HCT116 (cell line): Measurements from ENCODE around the gene TNFRSF12A. TPM values are rescaled to one million over a fixed set of nuclear protein-coding genes. Genes with fewer than 3 reads are reported as not detected.

Experiments
- ATAC-seq: fragments of 200-7000 bp; cut with Tn5 transposase; 2 replicates; pipeline ENCODE4 v1.9.1; 2020; ENCODE audit warnings: mild to moderate bottlenecking, moderate library complexity
- BruUV-seq: library from RNA; stranded (reverse); fragments of 400-500 nt; replicated peaks from 2 replicates; lab custom pipeline; 2021; lab: Mats Ljungman, UMichigan
- CTCF ChIA-PET: fragments of 300-600 bp; sonication (Branson Sonifier 250); formaldehyde crosslinking; loops from one replicate; lab custom pipeline; 2021; ENCODE audit warnings: antibody characterized with exemption; lab: Charles Lee
- POLR2A ChIA-PET: fragments of 300-600, 350-600 bp; sonication (Branson Sonifier 250); formaldehyde crosslinking; loops from one replicate; lab custom pipeline; 2021; ENCODE audit warnings: antibody characterized with exemption; lab: Charles Lee
- RAD21 ChIA-PET, 2 experiments: fragments of 300-600 bp; sonication (Branson Sonifier 250); formaldehyde crosslinking; loops; one replicate each; lab custom pipeline; 2023; ENCODE audit warnings: low total read pairs in 2 of 2; ENCODE audit not compliant: uncharacterized antibody in 2 of 2, unreplicated experiment in 2 of 2, low non-redundant PET in 1 of 2; lab: Charles Lee
- DNase-seq: peaks from one replicate; pipeline ENCODE4 v3.0.0-alpha.2; 2010; ENCODE audit warnings: low read depth, low spot score
- H2AFZ ChIP-seq: fragments of 200-600 bp; shearing (Covaris generic), sonication (generic); 2 replicates; pipeline ENCODE4 v1.6.1; 2017; ENCODE audit warnings: low read depth, mixed run types, mixed read lengths, antibody characterized with exemption, low read length; ENCODE audit not compliant: poor library complexity, severe bottlenecking
- H3K27ac ChIP-seq: 2 replicates; pipeline ENCODE4 v1.5.1; 2012; ENCODE audit warnings: low read depth, low read length
- H3K27me3 ChIP-seq: fragments of 200-600 bp; sonication (generic); 2 replicates; pipeline ENCODE4 v1.6.1; 2016; ENCODE audit warnings: mixed run types, low read length, mixed read lengths; ENCODE audit not compliant: insufficient read depth
- H3K36me3 ChIP-seq, 2 experiments: fragments of 200-500 bp in 1 of 2; fragments of 200-600 bp in 1 of 2; sonication (Bioruptor generic) in 1 of 2; sonication (generic) in 1 of 2; 2 replicates each; pipeline versions ENCODE4 v1.5.1 to v1.6.1; 2014 to 2016; ENCODE audit warnings: low read length in 2 of 2, inconsistent platforms in 1 of 2, mixed read lengths in 1 of 2, mixed run types in 1 of 2; ENCODE audit not compliant: insufficient read depth in 2 of 2, control insufficient read depth in 1 of 2
- H3K4me1 ChIP-seq, 2 experiments: fragments of 200-600 bp in 1 of 2; sonication (generic) in 1 of 2; 2 replicates each; pipeline versions ENCODE4 v1.5.1 to v1.6.1; 2012 to 2017; ENCODE audit warnings: low read length in 2 of 2, inconsistent platforms in 1 of 2, mild to moderate bottlenecking in 1 of 2, mixed read lengths in 1 of 2, mixed run types in 1 of 2, moderate library complexity in 1 of 2; ENCODE audit not compliant: insufficient read depth in 2 of 2, control insufficient read depth in 1 of 2
- H3K4me2 ChIP-seq: fragments of 200-600 bp; sonication (generic); 2 replicates; pipeline ENCODE4 v1.6.1; 2017; ENCODE audit warnings: mixed run types, low read length, mixed read lengths
- H3K4me3 ChIP-seq, 2 experiments: fragments of 200-600 bp in 1 of 2; sonication (generic) in 1 of 2; replicated peaks in 1 of 2; 2 replicates each; pipeline ENCODE4 v1.5.1; 2011 to 2016; ENCODE audit warnings: low read length in 2 of 2, control low read depth in 1 of 2, low read depth in 1 of 2, mild to moderate bottlenecking in 1 of 2, mixed read lengths in 1 of 2, mixed run types in 1 of 2
- H3K79me2 ChIP-seq: fragments of 200-600 bp; sonication (generic); 2 replicates; pipeline ENCODE4 v1.6.1; 2017; ENCODE audit warnings: mild to moderate bottlenecking, mixed run types, low read length, moderate library complexity, mixed read lengths; ENCODE audit not compliant: insufficient read depth
- H3K9ac ChIP-seq: fragments of 200-600 bp; sonication (generic); 2 replicates; pipeline ENCODE4 v1.6.1; 2016; ENCODE audit warnings: low read length, mixed read lengths
- H3K9me2 ChIP-seq: fragments of 200-600 bp; sonication (generic), shearing (Covaris generic); 2 replicates; pipeline ENCODE4 v1.6.1; 2017; ENCODE audit warnings: mixed run types, mild to moderate bottlenecking, moderate library complexity; ENCODE audit not compliant: insufficient read depth
- H3K9me3 ChIP-seq, 2 experiments: fragments of 200-500 bp in 1 of 2; fragments of 200-600 bp in 1 of 2; sonication (Bioruptor generic) in 1 of 2; sonication (generic) in 1 of 2; 2 replicates each; pipeline ENCODE4 v1.6.1; 2014 to 2017; ENCODE audit warnings: low read length in 2 of 2, mixed read lengths in 2 of 2, inconsistent platforms in 1 of 2, low read depth in 1 of 2, mild to moderate bottlenecking in 1 of 2, mixed run types in 1 of 2, moderate library complexity in 1 of 2; ENCODE audit not compliant: control insufficient read depth in 1 of 2, insufficient read depth in 1 of 2
- H4K20me1 ChIP-seq: fragments of 200-600 bp; sonication (generic), shearing (Covaris generic); 2 replicates; pipeline ENCODE4 v1.6.1; 2017; ENCODE audit warnings: mixed run types, mild to moderate bottlenecking, moderate library complexity; ENCODE audit not compliant: insufficient read depth
- CTCF ChIP-seq, 3 experiments: fragments of 200-600 bp in 1 of 3; sonication (generic) in 1 of 3; IDR thresholded peaks in 2 of 3; conservative IDR thresholded peaks in 1 of 3; 2 replicates each; pipeline ENCODE4 v1.5.1; 2012 to 2017; ENCODE audit warnings: low read depth in 2 of 3, low read length in 2 of 3, antibody characterized with exemption in 1 of 3, borderline replicate concordance in 1 of 3, control low read depth in 1 of 3, mild to moderate bottlenecking in 1 of 3, mixed read lengths in 1 of 3, mixed run types in 1 of 3, moderate library complexity in 1 of 3; ENCODE audit not compliant: insufficient read depth in 1 of 3
- ELF1 ChIP-seq: IDR thresholded peaks from 2 replicates; pipeline ENCODE4 v1.6.1; 2012; ENCODE audit warnings: low read depth, borderline replicate concordance
- MAX ChIP-seq: IDR thresholded peaks from 2 replicates; pipeline ENCODE4 v1.6.1; 2012
- ZNF274 ChIP-seq: fragments of 200-500 bp; sonication (Bioruptor generic); IDR thresholded peaks from 2 replicates; pipeline ENCODE4 v1.6.1; 2014; ENCODE audit warnings: mild to moderate bottlenecking, low read depth, low read length, inconsistent platforms
- intact Hi-C: fragments of 100-400 bp; cut with micrococcal nuclease; formaldehyde crosslinking; loops from 2 replicates; pipeline ENCODE4 v1.10.0; 2022
- total RNA-seq: library from RNA; stranded (reverse); gene quantifications from one replicate; pipeline ENCODE4 v1.2.1, GENCODE V29; 2021; ENCODE audit not compliant: unreplicated experiment
- TF ChIP-seq, protein P1 (sequence below): IDR thresholded peaks from 2 replicates; pipeline ENCODE4 v1.6.1; 2012; ENCODE audit warnings: low read depth

TNFRSF12A gene
- total RNA-seq, 1 experiment from 2014 or later, result 188 TPM

- Histone ChIP-seq H3K9me3 (no peaks in the 10 kb centered on the region), H4K20me1 (no peaks in the 10 kb centered on the region), H3K36me3 (no peaks in the 10 kb centered on the region), H2AFZ (no peak overlapping the region), H3K9me2 (no peaks in the 10 kb centered on the region), H3K4me2 (peak overlapping the region; percentile 95), H3K27me3 (no peaks in the 10 kb centered on the region), H3K4me1 (peaks cover 0 to 22% of the 10 kb centered on the region in 2 experiments; a peak in 3 of 4 replicates), H3K27ac (no peak overlapping the region), H3K9ac (no peak overlapping the region), H3K4me3 (peak overlapping the region in 1 of 2 experiments; percentile 87; a peak in 2 of 4 replicates), H3K79me2 (no peaks in the 10 kb centered on the region)
- CTCF ChIA-PET, result interaction anchor here (1.8 to 2.5 kb wide), 4 partner anchors 26 to 75 kb away, joined by 9 to 16 read pairs (median 10); no protein-coding TSS in a partner anchor
- DNase-seq (no peak), ATAC-seq (no peak)
- POLR2A ChIA-PET, result no interaction called here
- TF ChIP-seq, protein P1, sequence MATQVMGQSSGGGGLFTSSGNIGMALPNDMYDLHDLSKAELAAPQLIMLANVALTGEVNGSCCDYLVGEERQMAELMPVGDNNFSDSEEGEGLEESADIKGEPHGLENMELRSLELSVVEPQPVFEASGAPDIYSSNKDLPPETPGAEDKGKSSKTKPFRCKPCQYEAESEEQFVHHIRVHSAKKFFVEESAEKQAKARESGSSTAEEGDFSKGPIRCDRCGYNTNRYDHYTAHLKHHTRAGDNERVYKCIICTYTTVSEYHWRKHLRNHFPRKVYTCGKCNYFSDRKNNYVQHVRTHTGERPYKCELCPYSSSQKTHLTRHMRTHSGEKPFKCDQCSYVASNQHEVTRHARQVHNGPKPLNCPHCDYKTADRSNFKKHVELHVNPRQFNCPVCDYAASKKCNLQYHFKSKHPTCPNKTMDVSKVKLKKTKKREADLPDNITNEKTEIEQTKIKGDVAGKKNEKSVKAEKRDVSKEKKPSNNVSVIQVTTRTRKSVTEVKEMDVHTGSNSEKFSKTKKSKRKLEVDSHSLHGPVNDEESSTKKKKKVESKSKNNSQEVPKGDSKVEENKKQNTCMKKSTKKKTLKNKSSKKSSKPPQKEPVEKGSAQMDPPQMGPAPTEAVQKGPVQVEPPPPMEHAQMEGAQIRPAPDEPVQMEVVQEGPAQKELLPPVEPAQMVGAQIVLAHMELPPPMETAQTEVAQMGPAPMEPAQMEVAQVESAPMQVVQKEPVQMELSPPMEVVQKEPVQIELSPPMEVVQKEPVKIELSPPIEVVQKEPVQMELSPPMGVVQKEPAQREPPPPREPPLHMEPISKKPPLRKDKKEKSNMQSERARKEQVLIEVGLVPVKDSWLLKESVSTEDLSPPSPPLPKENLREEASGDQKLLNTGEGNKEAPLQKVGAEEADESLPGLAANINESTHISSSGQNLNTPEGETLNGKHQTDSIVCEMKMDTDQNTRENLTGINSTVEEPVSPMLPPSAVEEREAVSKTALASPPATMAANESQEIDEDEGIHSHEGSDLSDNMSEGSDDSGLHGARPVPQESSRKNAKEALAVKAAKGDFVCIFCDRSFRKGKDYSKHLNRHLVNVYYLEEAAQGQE, result no peak
- no peak for TF ChIP-seq MAX
- no peak for TF ChIP-seq ZNF274
- no peak for TF ChIP-seq CTCF (IDR thresholded peaks at IDR 0.05 in 2 of 3, conservative IDR thresholded peaks at IDR 0.05 in 1 of 3; ENCODE audit: borderline replicate concordance in 1 of 3, insufficient read depth in 1 of 3, low read depth in 2 of 3, low read length in 2 of 3)
- TF ChIP-seq ELF1, result no peak
- intact Hi-C loops, result loop anchor here (2.0 to 10.0 kb wide), 2 partner anchors 71 to 117 kb away; no protein-coding TSS in a partner anchor
- RAD21 ChIA-PET, result no interaction called here
- BruUV-seq, result TSS peak; percentile 62
Measured at GRCh38 chr16:3057181-3058138, 37.3 kb downstream of the TNFRSF12A start.
